Prostate gland (tissue), 2 donors: ENCODE measurements around the gene DNAJB9.

Experiments
- POLR2A ChIP-seq: fragments of 450-650 bp; IDR thresholded peaks from one replicate; pipeline ENCODE4 v1.6.1; 2016; ENCODE audit warnings: antibody characterized with exemption, mild to moderate bottlenecking
- POLR2AphosphoS5 ChIP-seq: sonication (generic); formaldehyde crosslinking; IDR thresholded peaks from one replicate; pipeline ENCODE4 v1.6.1; 2017; ENCODE audit warnings: antibody characterized with exemption
- TF ChIP-seq, protein P1 (sequence below), 4 experiments: fragments of 200-600 bp in 2 of 4; fragments of 450-650 bp in 2 of 4; sonication (generic) in 2 of 4; IDR thresholded peaks; 1 replicate in 3 of 4; 2 replicates in 1 of 4; pipeline ENCODE4 v1.5.1; 2016 to 2019; ENCODE audit warnings: antibody characterized with exemption in 4 of 4, mild to moderate bottlenecking in 2 of 4, moderate library complexity in 2 of 4

DNA sequence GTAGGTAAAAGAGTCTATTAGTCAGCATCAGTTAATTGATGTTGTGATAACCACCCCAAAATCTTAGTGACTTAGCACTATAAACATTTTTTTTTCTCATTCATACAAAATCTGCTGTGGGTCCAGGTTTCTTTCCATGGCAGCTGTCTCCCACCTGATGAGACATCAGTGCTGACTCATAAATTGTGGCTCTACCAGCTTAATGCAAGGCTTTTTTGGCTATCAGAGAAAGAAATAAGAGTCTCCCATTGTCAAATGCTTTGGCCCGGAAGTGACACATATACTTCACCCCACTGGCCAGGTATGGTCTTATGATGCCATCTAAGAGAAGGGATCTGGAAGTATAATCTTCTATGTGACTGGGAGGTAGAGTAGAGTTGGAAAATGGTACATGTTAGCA is 14.5 kb downstream of the DNAJB9 start:
- TF ChIP-seq, protein P1, sequence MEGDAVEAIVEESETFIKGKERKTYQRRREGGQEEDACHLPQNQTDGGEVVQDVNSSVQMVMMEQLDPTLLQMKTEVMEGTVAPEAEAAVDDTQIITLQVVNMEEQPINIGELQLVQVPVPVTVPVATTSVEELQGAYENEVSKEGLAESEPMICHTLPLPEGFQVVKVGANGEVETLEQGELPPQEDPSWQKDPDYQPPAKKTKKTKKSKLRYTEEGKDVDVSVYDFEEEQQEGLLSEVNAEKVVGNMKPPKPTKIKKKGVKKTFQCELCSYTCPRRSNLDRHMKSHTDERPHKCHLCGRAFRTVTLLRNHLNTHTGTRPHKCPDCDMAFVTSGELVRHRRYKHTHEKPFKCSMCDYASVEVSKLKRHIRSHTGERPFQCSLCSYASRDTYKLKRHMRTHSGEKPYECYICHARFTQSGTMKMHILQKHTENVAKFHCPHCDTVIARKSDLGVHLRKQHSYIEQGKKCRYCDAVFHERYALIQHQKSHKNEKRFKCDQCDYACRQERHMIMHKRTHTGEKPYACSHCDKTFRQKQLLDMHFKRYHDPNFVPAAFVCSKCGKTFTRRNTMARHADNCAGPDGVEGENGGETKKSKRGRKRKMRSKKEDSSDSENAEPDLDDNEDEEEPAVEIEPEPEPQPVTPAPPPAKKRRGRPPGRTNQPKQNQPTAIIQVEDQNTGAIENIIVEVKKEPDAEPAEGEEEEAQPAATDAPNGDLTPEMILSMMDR (IDR thresholded peaks at IDR 0.05), result no peak
- no peak for TF ChIP-seq POLR2AphosphoS5
- TF ChIP-seq POLR2A, result no peak
